ENCODE results near the gene ADCY4. TPM values are rescaled to one million over a fixed set of nuclear protein-coding genes. Genes with fewer than 3 reads are reported as not detected.
A peak's percentile ranks its signal among the peaks of the same experiment; 100 is the strongest.

Gene ADCY4
- total RNA-seq, 2 experiments from 2014 or later = 1.4 to 1.8 TPM

- peak; percentile 78 for DNase-seq
- ChIA-PET CTCF (interaction anchor here (0.5 to 16.5 kb wide), 50 partner anchors 9 to 719 kb away, joined by 3 to 430 read pairs (median 5); partner anchors contain the start of genes CHMP4A, DCAF11, DHRS1 and EMC9), POLR2A (interaction anchor here (0.6 to 1.7 kb wide), 4 partner anchors 36 to 193 kb away, joined by 3 to 6 read pairs (median 4); partner anchors contain the start of genes DCAF11, NRL, RABGGTA and TINF2)
- intact Hi-C loops (cut with DNase I, micrococcal nuclease) = loop anchor here in 1 of 2 experiments (1.0 kb wide), 2 partner anchors 36 to 91 kb away; partner anchors contain the start of genes MDP1 and RABGGTA
- H3K4me3 Mint-ChIP-seq = no peak within 1 kb of the TSS
- peak within 1 kb of the TSS; percentile 26 for H3K27ac Mint-ChIP-seq
- H3K4me1 Mint-ChIP-seq = peaks cover 37% of the 10 kb centered on the region
- H3K27me3 Mint-ChIP-seq = no peaks in the 10 kb centered on the region
- H3K36me3 Mint-ChIP-seq (ENCODE audit: low read depth) = peaks cover 58% of the 10 kb centered on the region
- H3K9me3 Mint-ChIP-seq (ENCODE audit: low read depth) = no peaks in the 10 kb centered on the region
- peak; percentile 40 for ATAC-seq
These were observed 27.1 kb downstream of the ADCY4 start, which contains the start of gene CIDEB for GRCh38 chr14:24307575-24308341. CIDEB (minus strand) TSS chr14:24307977; CDS start chr14:24307858, 119 bp downstream.

GRCh38 chr14:24307156-24307574 is 27.7 kb downstream of the ADCY4 start:
- CTCF ChIA-PET = interaction anchor here (0.8 to 16.5 kb wide), 25 partner anchors 9 to 718 kb away, joined by 3 to 430 read pairs (median 7); partner anchors contain the start of genes CHMP4A, DHRS1, GMPR2 and IRF9
- no peak for DNase-seq
- intact Hi-C loops (cut with DNase I, micrococcal nuclease) = no loop called here
- no peak for ATAC-seq
- H3K4me3 Mint-ChIP-seq = no peak overlapping the region
- peaks cover 34% of the 10 kb centered on the region for H3K4me1 Mint-ChIP-seq
- H3K27me3 Mint-ChIP-seq = no peaks in the 10 kb centered on the region
- peaks cover 61% of the 10 kb centered on the region for H3K36me3 Mint-ChIP-seq (ENCODE audit: low read depth)
- no peaks in the 10 kb centered on the region for H3K9me3 Mint-ChIP-seq (ENCODE audit: low read depth)
- H3K27ac Mint-ChIP-seq = peak overlapping the region; percentile 26
- POLR2A ChIA-PET = interaction anchor here (0.6 kb wide), 1 partner anchor 185 kb away, joined by 3 read pairs; no protein-coding TSS in a partner anchor

GRCh38 chr14:24304019-24304387 is 30.9 kb downstream of the ADCY4 start:
- intact Hi-C loops (cut with DNase I, micrococcal nuclease) = no loop called here
- ChIA-PET POLR2A (no interaction called here), CTCF (interaction anchor here (0.7 to 16.5 kb wide), 3 partner anchors 28 to 143 kb away, joined by 3 to 430 read pairs (median 3); partner anchors contain the start of genes GMPR2, IRF9, NEDD8 and TINF2)
- H3K4me1 Mint-ChIP-seq = peaks cover 34% of the 10 kb centered on the region
- no peaks in the 10 kb centered on the region for H3K9me3 Mint-ChIP-seq (ENCODE audit: low read depth)
- no peak overlapping the region for H3K27ac Mint-ChIP-seq
- H3K27me3 Mint-ChIP-seq = no peaks in the 10 kb centered on the region
- ATAC-seq = no peak
- no peak for DNase-seq
- H3K4me3 Mint-ChIP-seq = no peak overlapping the region
- peaks cover 60% of the 10 kb centered on the region for H3K36me3 Mint-ChIP-seq (ENCODE audit: low read depth)

- Mint-ChIP-seq H3K27me3 (no peaks in the 10 kb centered on the region), H3K4me3 (peak overlapping the region; percentile 91), H3K27ac (peak overlapping the region; percentile 58), H3K9me3 (ENCODE audit: low read depth) (no peaks in the 10 kb centered on the region), H3K36me3 (ENCODE audit: low read depth) (peaks cover 46% of the 10 kb centered on the region), H3K4me1 (peaks cover 51% of the 10 kb centered on the region)
- intact Hi-C loops (cut with DNase I, micrococcal nuclease) = no loop called here
- ATAC-seq (no peak), DNase-seq (no peak)
- CTCF ChIA-PET = interaction anchor here (0.6 to 16.5 kb wide), 19 partner anchors 10 to 190 kb away, joined by 3 to 430 read pairs (median 4); partner anchors contain the start of genes CHMP4A, CIDEB, DCAF11 and GMPR2
- POLR2A ChIA-PET = interaction anchor here (0.7 to 1.7 kb wide), 5 partner anchors 10 to 186 kb away, joined by 3 to 12 read pairs (median 3); partner anchors contain the start of genes DCAF11, NRL and TINF2
These were observed 34.4 kb downstream of the ADCY4 start for GRCh38 chr14:24300326-24300980.

- intact Hi-C loops (cut with DNase I, micrococcal nuclease) = loop anchor here (1.0 to 5.0 kb wide), 14 partner anchors 28 to 287 kb away; partner anchors contain the start of genes CHMP4A (in 2 of the 2), CARMIL3 (in 1 of the 2), DCAF11 (in 1 of the 2) and EMC9 (in 1 of the 2)
- Mint-ChIP-seq H3K9me3 (ENCODE audit: low read depth) (no peaks in the 10 kb centered on the region), H3K4me3 (peak within 1 kb of the TSS; percentile 91), H3K36me3 (ENCODE audit: low read depth) (peaks cover 37% of the 10 kb centered on the region), H3K4me1 (peaks cover 51% of the 10 kb centered on the region), H3K27ac (peak within 1 kb of the TSS; percentile 77), H3K27me3 (no peaks in the 10 kb centered on the region)
- POLR2A ChIA-PET = interaction anchor here (0.5 to 1.7 kb wide), 6 partner anchors 11 to 422 kb away, joined by 3 to 12 read pairs (median 3); partner anchors contain the start of genes DCAF11, NRL and TINF2
- CTCF ChIA-PET = interaction anchor here (0.6 to 16.5 kb wide), 18 partner anchors 9 to 189 kb away, joined by 3 to 430 read pairs (median 6); partner anchors contain the start of genes CHMP4A, CIDEB, DCAF11 and GMPR2
- peak; percentile 96 for DNase-seq
- ATAC-seq = peak; percentile 67
These were observed 35.3 kb downstream of the ADCY4 start, which contains the start of the genes DHRS1 and NOP9 for GRCh38 chr14:24299255-24300191. DHRS1 (minus strand) TSS chr14:24299780; CDS start chr14:24299106, 674 bp downstream. NOP9 (plus strand) TSS chr14:24299850; CDS start chr14:24299955, 105 bp downstream.

GRCh38 chr14:24298892-24299254 is 36.0 kb downstream of the ADCY4 start:
- intact Hi-C loops (cut with DNase I, micrococcal nuclease) = loop anchor here (1.0 to 5.0 kb wide), 14 partner anchors 28 to 287 kb away; partner anchors contain the start of genes CHMP4A (in 2 of the 2), CARMIL3 (in 1 of the 2), DCAF11 (in 1 of the 2) and EMC9 (in 1 of the 2)
- POLR2A ChIA-PET = interaction anchor here (0.7 to 1.7 kb wide), 3 partner anchors 34 to 185 kb away, joined by 3 to 12 read pairs (median 6); partner anchors contain the start of genes DCAF11, NRL and TINF2
- no peaks in the 10 kb centered on the region for H3K27me3 Mint-ChIP-seq

GRCh38 chr14:24297190-24297964 is 37.5 kb downstream of the ADCY4 start:
- ATAC-seq = peak; percentile 25
- intact Hi-C loops (cut with DNase I, micrococcal nuclease) = loop anchor here (1.0 to 5.0 kb wide), 9 partner anchors 8 to 285 kb away; partner anchors contain the start of genes MDP1 (in 2 of the 2), RNF31 (in 2 of the 2), CARMIL3 (in 1 of the 2) and LTB4R (in 1 of the 2)
- POLR2A ChIA-PET = interaction anchor here (0.6 to 1.5 kb wide), 7 partner anchors 26 to 151 kb away, joined by 3 to 7 read pairs (median 3); partner anchors contain the start of genes PSME2, RABGGTA and TINF2

More at GRCh38 chr14:24298892-24299254, 36.0 kb downstream of the ADCY4 start:
- Mint-ChIP-seq H3K4me1 (peaks cover 51% of the 10 kb centered on the region), H3K27ac (peak overlapping the region; percentile 77), H3K9me3 (ENCODE audit: low read depth) (no peaks in the 10 kb centered on the region), H3K4me3 (peak overlapping the region; percentile 91), H3K36me3 (ENCODE audit: low read depth) (peaks cover 33% of the 10 kb centered on the region)
- CTCF ChIA-PET = interaction anchor here (0.9 to 16.5 kb wide), 10 partner anchors 11 to 138 kb away, joined by 4 to 430 read pairs (median 22); partner anchors contain the start of genes CHMP4A, CIDEB, GMPR2 and LTB4R
- DNase-seq (peak; percentile 52), ATAC-seq (peak; percentile 18)

GRCh38 chr14:24296341-24297157 is 38.3 kb downstream of the ADCY4 start:
- Mint-ChIP-seq H3K4me3 (peak overlapping the region; percentile 16), H3K4me1 (peaks cover 45% of the 10 kb centered on the region), H3K36me3 (ENCODE audit: low read depth) (peaks cover 30% of the 10 kb centered on the region), H3K27me3 (no peaks in the 10 kb centered on the region), H3K27ac (peak overlapping the region; percentile 79), H3K9me3 (ENCODE audit: low read depth) (no peaks in the 10 kb centered on the region)
- intact Hi-C loops (cut with DNase I, micrococcal nuclease) = loop anchor here (1.0 to 5.0 kb wide), 11 partner anchors 7 to 284 kb away; partner anchors contain the start of genes MDP1 (in 2 of the 2), RNF31 (in 2 of the 2), CARMIL3 (in 1 of the 2) and LTB4R (in 1 of the 2)
- peak; percentile 76 for ATAC-seq
- DNase-seq = peak; percentile 88
- ChIA-PET POLR2A (interaction anchor here (0.6 to 1.5 kb wide), 6 partner anchors 25 to 150 kb away, joined by 3 to 7 read pairs (median 4); partner anchors contain the start of genes CHMP4A, PSME2 and RABGGTA), CTCF (interaction anchor here (0.6 to 16.5 kb wide), 31 partner anchors 9 to 253 kb away, joined by 3 to 430 read pairs (median 4); partner anchors contain the start of genes CHMP4A, CIDEB, EMC9 and GMPR2)

More at GRCh38 chr14:24297190-24297964, 37.5 kb downstream of the ADCY4 start:
- peaks cover 28% of the 10 kb centered on the region for H3K36me3 Mint-ChIP-seq (ENCODE audit: low read depth)
- H3K4me1 Mint-ChIP-seq = peaks cover 51% of the 10 kb centered on the region
- no peaks in the 10 kb centered on the region for H3K9me3 Mint-ChIP-seq (ENCODE audit: low read depth)
- H3K4me3 Mint-ChIP-seq = no peak overlapping the region
- CTCF ChIA-PET = interaction anchor here (0.6 to 16.5 kb wide), 30 partner anchors 13 to 359 kb away, joined by 3 to 430 read pairs (median 4); partner anchors contain the start of genes CHMP4A, CIDEB, GMPR2 and IRF9
- H3K27ac Mint-ChIP-seq = peak overlapping the region; percentile 79
- DNase-seq = no peak
- H3K27me3 Mint-ChIP-seq = no peaks in the 10 kb centered on the region
